A549 (cell line): ENCODE results near the gene PBX1.

Source experiments
- EP300 ChIP-seq, 2 experiments: fragments of >200 bp; sonication (Bioruptor Twin); formaldehyde crosslinking; IDR thresholded peaks; 2 replicates in 1 of 2; 3 replicates in 1 of 2; pipeline ENCODE4 v1.6.1; 2016 to 2017
- HDAC2 ChIP-seq: fragments of 200-600 bp; sonication (generic); IDR thresholded peaks from 2 replicates; pipeline ENCODE4 v1.6.1; 2016
- KDM1A ChIP-seq: fragments of 200-600 bp; sonication (generic); IDR thresholded peaks from 2 replicates; pipeline ENCODE4 v1.6.1; 2016; ENCODE audit warnings: low read depth, mild to moderate bottlenecking
- NFE2L2 ChIP-seq: fragments of 150-350 bp; conservative IDR thresholded peaks from 2 replicates; pipeline ENCODE4 v1.6.1; 2014; ENCODE audit warnings: low read length
- POLR2A ChIP-seq: IDR thresholded peaks from 2 replicates; pipeline ENCODE4 v1.6.1; 2012; ENCODE audit warnings: mild to moderate bottlenecking, low read length
- RAD21 ChIP-seq, 2 experiments: fragments of >200 bp in 1 of 2; sonication (Bioruptor Twin) in 1 of 2; formaldehyde crosslinking in 1 of 2; IDR thresholded peaks in 1 of 2; conservative IDR thresholded peaks in 1 of 2; 2 replicates in 1 of 2; 3 replicates in 1 of 2; pipeline ENCODE4 v1.6.1; 2012 to 2018; ENCODE audit warnings: inconsistent platforms in 1 of 2
- TF ChIP-seq, protein P1 (sequence below): fragments of >200 bp; sonication (Bioruptor Twin); formaldehyde crosslinking; IDR thresholded peaks from 3 replicates; pipeline ENCODE4 v1.5.1; 2016

GRCh38 chr1:164650531-164650930 lies 91.5 kb downstream of the PBX1 start:
- TF ChIP-seq RAD21 (conservative IDR thresholded peaks at IDR 0.05 in 1 of 2, IDR thresholded peaks at IDR 0.05 in 1 of 2) (no peak), NFE2L2 (no peak), POLR2A (no peak), EP300 (IDR thresholded peaks at IDR 0.05) (no peak), HDAC2 (no peak), KDM1A (no peak)
- TF ChIP-seq, protein P1, sequence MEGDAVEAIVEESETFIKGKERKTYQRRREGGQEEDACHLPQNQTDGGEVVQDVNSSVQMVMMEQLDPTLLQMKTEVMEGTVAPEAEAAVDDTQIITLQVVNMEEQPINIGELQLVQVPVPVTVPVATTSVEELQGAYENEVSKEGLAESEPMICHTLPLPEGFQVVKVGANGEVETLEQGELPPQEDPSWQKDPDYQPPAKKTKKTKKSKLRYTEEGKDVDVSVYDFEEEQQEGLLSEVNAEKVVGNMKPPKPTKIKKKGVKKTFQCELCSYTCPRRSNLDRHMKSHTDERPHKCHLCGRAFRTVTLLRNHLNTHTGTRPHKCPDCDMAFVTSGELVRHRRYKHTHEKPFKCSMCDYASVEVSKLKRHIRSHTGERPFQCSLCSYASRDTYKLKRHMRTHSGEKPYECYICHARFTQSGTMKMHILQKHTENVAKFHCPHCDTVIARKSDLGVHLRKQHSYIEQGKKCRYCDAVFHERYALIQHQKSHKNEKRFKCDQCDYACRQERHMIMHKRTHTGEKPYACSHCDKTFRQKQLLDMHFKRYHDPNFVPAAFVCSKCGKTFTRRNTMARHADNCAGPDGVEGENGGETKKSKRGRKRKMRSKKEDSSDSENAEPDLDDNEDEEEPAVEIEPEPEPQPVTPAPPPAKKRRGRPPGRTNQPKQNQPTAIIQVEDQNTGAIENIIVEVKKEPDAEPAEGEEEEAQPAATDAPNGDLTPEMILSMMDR = no peak
